MM.1S (cell line): ENCODE measurements around the gene EFCAB14.

Experiments
- DNase-seq: peaks from one replicate; pipeline ENCODE4 v3.0.0-alpha.2; 2015
- H2AFZ ChIP-seq: fragments of 300-600 bp; sonication (generic); 2 replicates; pipeline ENCODE4 v1.6.0; 2016; ENCODE audit warnings: antibody characterized with exemption, low read length
- H3F3A ChIP-seq: fragments of 300-600 bp; sonication (generic); 2 replicates; pipeline ENCODE4 v1.6.1; 2016; ENCODE audit warnings: mild to moderate bottlenecking, antibody characterized with exemption, low read length, moderate library complexity, mixed read lengths; ENCODE audit not compliant: insufficient read depth
- H3K27ac ChIP-seq: fragments of 300-600 bp; sonication (generic); 2 replicates; pipeline ENCODE4 v1.5.1; 2016; ENCODE audit warnings: mild to moderate bottlenecking, low read length
- H3K27me3 ChIP-seq: fragments of 300-600 bp; sonication (generic); replicated peaks from 2 replicates; pipeline ENCODE4 v1.6.0; 2016; ENCODE audit warnings: low read length; ENCODE audit not compliant: insufficient read depth
- H3K36me3 ChIP-seq: fragments of 300-600 bp; sonication (generic); replicated peaks from 2 replicates; pipeline ENCODE4 v1.6.1; 2016; ENCODE audit warnings: mild to moderate bottlenecking, low read length, mixed read lengths; ENCODE audit not compliant: insufficient read depth
- H3K4me1 ChIP-seq: fragments of 300-600 bp; sonication (generic); 2 replicates; pipeline ENCODE4 v1.6.1; 2016; ENCODE audit warnings: low read length, mixed read lengths
- H3K4me2 ChIP-seq: fragments of 300-600 bp; sonication (generic); 2 replicates; pipeline ENCODE4 v1.6.0; 2016; ENCODE audit warnings: low read depth, low read length
- H3K4me3 ChIP-seq: fragments of 300-600 bp; sonication (generic); 2 replicates; pipeline ENCODE4 v1.5.1; 2016; ENCODE audit warnings: low read length, mixed read lengths
- H3K79me2 ChIP-seq: fragments of 300-600 bp; sonication (generic); 2 replicates; pipeline ENCODE4 v1.6.1; 2016; ENCODE audit warnings: mixed run types, low read length, mixed read lengths
- H3K9ac ChIP-seq: fragments of 300-600 bp; sonication (generic); 2 replicates; pipeline ENCODE4 v1.6.1; 2016; ENCODE audit warnings: low read length, mixed read lengths
- H3K9me2 ChIP-seq: fragments of 300-600 bp; sonication (generic); replicated peaks from 2 replicates; pipeline ENCODE4 v1.6.1; 2016; ENCODE audit warnings: mild to moderate bottlenecking, low read length, mixed read lengths; ENCODE audit not compliant: insufficient read depth
- H3K9me3 ChIP-seq: fragments of 300-600 bp; sonication (generic); replicated peaks from 2 replicates; pipeline ENCODE4 v1.6.1; 2016; ENCODE audit warnings: mild to moderate bottlenecking, low read length, mixed read lengths; ENCODE audit not compliant: insufficient read depth
- H4K20me1 ChIP-seq: fragments of 300-600 bp; sonication (generic); 2 replicates; pipeline ENCODE4 v1.6.1; 2016; ENCODE audit warnings: mild to moderate bottlenecking, low read length, moderate library complexity, mixed read lengths; ENCODE audit not compliant: insufficient read depth
- EZH2 ChIP-seq: fragments of 300-600 bp; sonication (generic); optimal IDR thresholded peaks from 2 replicates; pipeline ENCODE3; 2017; ENCODE audit warnings: low read depth, mild to moderate bottlenecking, antibody characterized with exemption, low read length, mixed read lengths
- EZH2phosphoT487 ChIP-seq: fragments of 300-600 bp; sonication (generic); IDR thresholded peaks from 2 replicates; pipeline ENCODE4 v1.6.1; 2018; ENCODE audit warnings: antibody characterized with exemption, low read length
- TF ChIP-seq, protein P1 (sequence below): fragments of 300-600 bp; sonication (generic); IDR thresholded peaks from 2 replicates; pipeline ENCODE4 v1.5.1; 2016; ENCODE audit warnings: antibody characterized with exemption, low read length, mixed read lengths

Gene EFCAB14

DNA sequence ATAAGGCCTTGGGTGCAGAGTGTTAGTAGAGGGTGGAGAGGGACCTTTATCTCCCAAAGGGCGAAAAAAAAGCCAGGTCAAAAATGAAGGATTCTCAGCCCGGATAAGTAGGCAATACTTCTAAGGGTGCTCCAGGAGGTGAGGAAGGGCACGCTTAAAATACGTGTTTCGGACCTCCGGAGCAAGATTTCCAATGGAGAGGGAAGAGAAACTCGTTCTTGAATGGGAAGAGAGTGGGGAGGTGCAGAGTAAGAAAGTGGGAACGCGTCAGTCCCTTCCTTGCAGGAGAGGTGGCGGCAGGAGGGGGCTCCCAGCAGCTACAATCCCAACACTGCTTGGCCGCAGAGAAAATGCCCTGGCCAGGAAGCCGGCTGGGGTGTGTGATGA lies 581 bp downstream of the EFCAB14 start:
- TF ChIP-seq EZH2: no peak
- TF ChIP-seq EZH2phosphoT487: no peak
- TF ChIP-seq, protein P1, sequence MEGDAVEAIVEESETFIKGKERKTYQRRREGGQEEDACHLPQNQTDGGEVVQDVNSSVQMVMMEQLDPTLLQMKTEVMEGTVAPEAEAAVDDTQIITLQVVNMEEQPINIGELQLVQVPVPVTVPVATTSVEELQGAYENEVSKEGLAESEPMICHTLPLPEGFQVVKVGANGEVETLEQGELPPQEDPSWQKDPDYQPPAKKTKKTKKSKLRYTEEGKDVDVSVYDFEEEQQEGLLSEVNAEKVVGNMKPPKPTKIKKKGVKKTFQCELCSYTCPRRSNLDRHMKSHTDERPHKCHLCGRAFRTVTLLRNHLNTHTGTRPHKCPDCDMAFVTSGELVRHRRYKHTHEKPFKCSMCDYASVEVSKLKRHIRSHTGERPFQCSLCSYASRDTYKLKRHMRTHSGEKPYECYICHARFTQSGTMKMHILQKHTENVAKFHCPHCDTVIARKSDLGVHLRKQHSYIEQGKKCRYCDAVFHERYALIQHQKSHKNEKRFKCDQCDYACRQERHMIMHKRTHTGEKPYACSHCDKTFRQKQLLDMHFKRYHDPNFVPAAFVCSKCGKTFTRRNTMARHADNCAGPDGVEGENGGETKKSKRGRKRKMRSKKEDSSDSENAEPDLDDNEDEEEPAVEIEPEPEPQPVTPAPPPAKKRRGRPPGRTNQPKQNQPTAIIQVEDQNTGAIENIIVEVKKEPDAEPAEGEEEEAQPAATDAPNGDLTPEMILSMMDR: no peak
- H3K4me1 ChIP-seq: peaks cover 17% of the 10 kb centered on the region
- no peak for DNase-seq
- no peaks in the 10 kb centered on the region for H3K9me2 ChIP-seq
- H2AFZ ChIP-seq: peak overlapping the region; percentile 85; the same call in 1 of the 2 replicates
- H4K20me1 ChIP-seq: 0 out of 2 replicates have a peak, but pooled peaks cover 4% of the 10 kb centered on the region
- peak overlapping the region; percentile 98 for H3K4me3 ChIP-seq
- peak overlapping the region; percentile 47; the same call in 1 of the 2 replicates for H3K27ac ChIP-seq
- H3K79me2 ChIP-seq: peaks cover 37% of the 10 kb centered on the region
- peak overlapping the region; percentile 81 for H3K4me2 ChIP-seq
- H3K36me3 ChIP-seq: no peaks in the 10 kb centered on the region; the same call in 1 of the 2 replicates
- H3F3A ChIP-seq: no peaks in the 10 kb centered on the region
- peak overlapping the region; percentile 94 for H3K9ac ChIP-seq
- H3K9me3 ChIP-seq: no peaks in the 10 kb centered on the region
- no peaks in the 10 kb centered on the region for H3K27me3 ChIP-seq

DNA sequence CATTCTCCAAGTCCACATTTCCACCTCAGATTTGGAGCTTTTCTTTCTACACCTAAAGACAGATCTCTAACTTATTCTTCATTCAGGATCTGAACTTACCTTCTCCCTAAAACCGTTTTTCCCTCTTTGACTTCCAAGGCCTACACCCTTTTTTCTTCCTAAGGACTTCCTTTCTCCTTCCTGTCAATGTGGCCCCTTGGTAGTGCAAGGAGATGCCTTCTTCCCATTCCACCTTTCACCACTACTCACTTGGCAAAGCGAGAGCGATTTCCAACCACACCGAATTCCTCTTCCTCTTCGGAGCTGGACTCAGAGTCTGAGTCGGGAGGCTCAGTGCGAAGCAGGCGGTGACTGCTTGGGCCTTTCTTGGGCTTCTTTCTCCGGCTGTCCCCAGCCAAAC lies 1.3 kb downstream of the EFCAB14 start:
- H4K20me1 ChIP-seq: 0 out of 2 replicates have a peak, but pooled peaks cover 4% of the 10 kb centered on the region
- H3K9me3 ChIP-seq: no peaks in the 10 kb centered on the region
- TF ChIP-seq EZH2phosphoT487 (no peak), EZH2 (no peak)
- TF ChIP-seq, protein P1: no peak
- peak overlapping the region; percentile 98 for H3K4me3 ChIP-seq
- peak overlapping the region; percentile 81 for H3K4me2 ChIP-seq
- no peak overlapping the region for H2AFZ ChIP-seq
- H3K27ac ChIP-seq: no peak overlapping the region
- no peaks in the 10 kb centered on the region for H3K27me3 ChIP-seq
- no peak for DNase-seq
- no peaks in the 10 kb centered on the region for H3K9me2 ChIP-seq
- no peaks in the 10 kb centered on the region for H3F3A ChIP-seq
- peak overlapping the region; percentile 94; the same call in 1 of the 2 replicates for H3K9ac ChIP-seq
- H3K4me1 ChIP-seq: peaks cover 17% of the 10 kb centered on the region
- H3K79me2 ChIP-seq: peaks cover 41% of the 10 kb centered on the region
- no peaks in the 10 kb centered on the region; the same call in 1 of the 2 replicates for H3K36me3 ChIP-seq

DNA sequence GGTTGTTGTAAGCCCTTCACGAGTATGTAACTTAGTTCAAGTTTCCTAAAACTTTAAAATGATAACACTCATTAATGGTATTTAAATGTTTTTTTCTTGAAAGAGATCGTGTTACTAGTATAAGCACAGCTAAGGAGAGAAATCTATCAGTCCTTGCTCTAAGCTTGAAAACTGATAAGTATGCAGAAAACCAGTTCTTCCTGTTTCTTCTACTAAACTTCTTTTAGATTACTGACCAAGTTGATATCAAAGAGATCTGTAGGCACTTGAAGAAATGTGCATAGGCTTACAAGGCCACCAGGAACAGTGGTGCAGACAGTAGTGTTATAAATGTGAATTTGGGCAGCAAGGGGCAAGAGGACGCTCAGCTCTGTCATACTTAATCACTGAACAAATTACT lies 3.9 kb downstream of the EFCAB14 start:
- H3F3A ChIP-seq: no peaks in the 10 kb centered on the region
- no peak overlapping the region for H3K4me3 ChIP-seq
- H3K27ac ChIP-seq: no peak overlapping the region
- no peak overlapping the region for H3K4me2 ChIP-seq
- H3K9me3 ChIP-seq: no peaks in the 10 kb centered on the region
- no peaks in the 10 kb centered on the region; the same call in 1 of the 2 replicates for H3K36me3 ChIP-seq
- peaks cover 54% of the 10 kb centered on the region for H3K79me2 ChIP-seq
- no peak overlapping the region for H3K9ac ChIP-seq
- DNase-seq: no peak
- no peaks in the 10 kb centered on the region for H3K9me2 ChIP-seq
- TF ChIP-seq EZH2 (no peak), EZH2phosphoT487 (no peak)
- TF ChIP-seq, protein P1: no peak
- H3K4me1 ChIP-seq: peaks cover 17% of the 10 kb centered on the region
- H4K20me1 ChIP-seq: 0 out of 2 replicates have a peak, but pooled peaks cover 4% of the 10 kb centered on the region
- no peak overlapping the region for H2AFZ ChIP-seq
- H3K27me3 ChIP-seq: no peaks in the 10 kb centered on the region
